HepG2 (cell line): ENCODE results near the gene AARS2. TPM values are rescaled to one million over a fixed set of nuclear protein-coding genes. Genes with fewer than 3 reads are reported as not detected.

ENCODE experiments used
- MED1 ChIP-seq: sonication (generic); formaldehyde crosslinking; IDR thresholded peaks from 2 replicates; pipeline ENCODE4 v1.4.0; 2020; ENCODE audit warnings: missing genetic modification reagents
- SAP130 ChIP-seq: IDR thresholded peaks from 2 replicates; pipeline ENCODE4 v1.6.1; 2016; ENCODE audit warnings: low read depth
- TCF7 ChIP-seq: sonication (generic); IDR thresholded peaks from 2 replicates; pipeline ENCODE4 v1.6.1; 2016; ENCODE audit warnings: antibody characterized with exemption, low read depth
- WIZ ChIP-seq: sonication (generic); formaldehyde crosslinking; IDR thresholded peaks from 2 replicates; pipeline ENCODE4 v1.5.1; 2020; ENCODE audit warnings: mild to moderate bottlenecking, missing genetic modification reagents
- ZKSCAN5 ChIP-seq: sonication (generic); formaldehyde crosslinking; IDR thresholded peaks from 2 replicates; pipeline ENCODE4 v1.5.1; 2020; ENCODE audit warnings: mild to moderate bottlenecking, missing genetic modification reagents
- ZNF644 ChIP-seq: IDR thresholded peaks from 2 replicates; pipeline ENCODE4 v1.6.1; 2016; ENCODE audit warnings: low read depth
- polyA plus RNA-seq, 8 experiments: library from polyadenylated mRNA; depleted of rRNA in 3 of 8; stranded (reverse) in 7 of 8; unstranded in 1 of 8; fragments of >200 nt; fragmentation: Illumina TruSeq in 4 of 8; extraction: Trizol in 4 of 8; gene quantifications; 2 replicates each; pipeline versions ENCODE4 v1.2.1 to v1.2.3, GENCODE V29; 2011 to 2016; ENCODE audit warnings: low read depth in 4 of 8, missing spikeins in 1 of 8, mixed read lengths in 1 of 8; ENCODE audit not compliant: insufficient read depth in 1 of 8
- total RNA-seq, 5 experiments: library from RNA; depleted of rRNA; stranded (reverse); fragments of >200 nt; fragmentation: Illumina TruSeq; extraction: Trizol; gene quantifications; 2 replicates each; pipeline ENCODE4 v1.2.3, GENCODE V29; 2016; ENCODE audit warnings: low read depth in 1 of 5
- TF ChIP-seq, protein P1 (sequence below): IDR thresholded peaks from 2 replicates; pipeline ENCODE4 v1.4.0; 2020; ENCODE audit warnings: mild to moderate bottlenecking, missing genetic modification reagents
- TF ChIP-seq, protein P2 (sequence below), 2 experiments: IDR thresholded peaks; 2 replicates each; pipeline ENCODE4 v1.6.1; 2011 to 2012; ENCODE audit warnings: low read length in 2 of 2, borderline replicate concordance in 1 of 2, low read depth in 1 of 2, mild to moderate bottlenecking in 1 of 2, moderate library complexity in 1 of 2

The AARS2 gene
- total and polyA plus RNA-seq, 2 of the 13 experiments (the other 11 are each of a cell fraction or from before 2014, with no cell fraction given), result 7.5 to 24.1 TPM

DNA sequence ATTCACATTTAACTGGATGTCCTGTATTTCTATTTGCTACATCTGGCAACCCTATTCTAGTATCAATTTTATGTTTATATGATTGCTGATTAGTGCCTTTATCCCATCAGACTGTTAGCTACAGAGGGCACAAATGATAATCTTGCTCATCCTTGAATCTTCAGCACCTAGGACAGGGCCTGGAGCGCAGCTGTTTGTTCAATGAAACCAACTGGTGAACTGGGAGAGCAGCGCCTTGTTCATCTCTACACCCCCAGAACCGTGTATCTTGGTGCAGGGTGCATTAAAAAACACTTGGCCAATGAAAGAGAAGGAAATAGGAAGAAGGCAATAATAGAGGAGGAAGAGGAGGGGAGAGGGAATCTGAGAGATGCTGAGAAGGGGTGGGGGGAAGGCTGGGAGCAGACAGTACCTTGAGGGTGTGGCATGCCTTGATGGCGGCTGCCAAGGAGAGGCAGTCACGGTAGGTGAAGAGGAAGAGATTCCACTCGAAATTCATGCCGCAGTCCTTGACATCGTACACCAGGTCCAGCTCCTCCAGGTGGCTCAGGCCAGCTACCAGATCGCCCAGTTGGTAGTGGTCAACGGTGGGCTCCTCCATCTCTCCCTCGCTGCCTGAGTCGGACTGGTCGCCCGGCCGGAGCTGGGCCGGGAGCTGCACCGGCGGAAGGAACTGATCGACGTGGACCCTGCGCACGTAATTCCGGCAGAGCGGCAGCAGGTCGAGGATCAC, 27.4 kb downstream of the AARS2 start (continued):
- TF ChIP-seq, protein P1, sequence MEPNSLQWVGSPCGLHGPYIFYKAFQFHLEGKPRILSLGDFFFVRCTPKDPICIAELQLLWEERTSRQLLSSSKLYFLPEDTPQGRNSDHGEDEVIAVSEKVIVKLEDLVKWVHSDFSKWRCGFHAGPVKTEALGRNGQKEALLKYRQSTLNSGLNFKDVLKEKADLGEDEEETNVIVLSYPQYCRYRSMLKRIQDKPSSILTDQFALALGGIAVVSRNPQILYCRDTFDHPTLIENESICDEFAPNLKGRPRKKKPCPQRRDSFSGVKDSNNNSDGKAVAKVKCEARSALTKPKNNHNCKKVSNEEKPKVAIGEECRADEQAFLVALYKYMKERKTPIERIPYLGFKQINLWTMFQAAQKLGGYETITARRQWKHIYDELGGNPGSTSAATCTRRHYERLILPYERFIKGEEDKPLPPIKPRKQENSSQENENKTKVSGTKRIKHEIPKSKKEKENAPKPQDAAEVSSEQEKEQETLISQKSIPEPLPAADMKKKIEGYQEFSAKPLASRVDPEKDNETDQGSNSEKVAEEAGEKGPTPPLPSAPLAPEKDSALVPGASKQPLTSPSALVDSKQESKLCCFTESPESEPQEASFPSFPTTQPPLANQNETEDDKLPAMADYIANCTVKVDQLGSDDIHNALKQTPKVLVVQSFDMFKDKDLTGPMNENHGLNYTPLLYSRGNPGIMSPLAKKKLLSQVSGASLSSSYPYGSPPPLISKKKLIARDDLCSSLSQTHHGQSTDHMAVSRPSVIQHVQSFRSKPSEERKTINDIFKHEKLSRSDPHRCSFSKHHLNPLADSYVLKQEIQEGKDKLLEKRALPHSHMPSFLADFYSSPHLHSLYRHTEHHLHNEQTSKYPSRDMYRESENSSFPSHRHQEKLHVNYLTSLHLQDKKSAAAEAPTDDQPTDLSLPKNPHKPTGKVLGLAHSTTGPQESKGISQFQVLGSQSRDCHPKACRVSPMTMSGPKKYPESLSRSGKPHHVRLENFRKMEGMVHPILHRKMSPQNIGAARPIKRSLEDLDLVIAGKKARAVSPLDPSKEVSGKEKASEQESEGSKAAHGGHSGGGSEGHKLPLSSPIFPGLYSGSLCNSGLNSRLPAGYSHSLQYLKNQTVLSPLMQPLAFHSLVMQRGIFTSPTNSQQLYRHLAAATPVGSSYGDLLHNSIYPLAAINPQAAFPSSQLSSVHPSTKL (CRISPR knock-in tag), result no peak
- TF ChIP-seq ZKSCAN5 (CRISPR knock-in tag), result no peak
- TF ChIP-seq TCF7, result no peak
- TF ChIP-seq SAP130 (CRISPR knock-in tag), result 0 out of 2 replicates have a peak, but pooled peaks have one; percentile 28
- no peak for TF ChIP-seq MED1 (CRISPR knock-in tag)
- TF ChIP-seq, protein P2, sequence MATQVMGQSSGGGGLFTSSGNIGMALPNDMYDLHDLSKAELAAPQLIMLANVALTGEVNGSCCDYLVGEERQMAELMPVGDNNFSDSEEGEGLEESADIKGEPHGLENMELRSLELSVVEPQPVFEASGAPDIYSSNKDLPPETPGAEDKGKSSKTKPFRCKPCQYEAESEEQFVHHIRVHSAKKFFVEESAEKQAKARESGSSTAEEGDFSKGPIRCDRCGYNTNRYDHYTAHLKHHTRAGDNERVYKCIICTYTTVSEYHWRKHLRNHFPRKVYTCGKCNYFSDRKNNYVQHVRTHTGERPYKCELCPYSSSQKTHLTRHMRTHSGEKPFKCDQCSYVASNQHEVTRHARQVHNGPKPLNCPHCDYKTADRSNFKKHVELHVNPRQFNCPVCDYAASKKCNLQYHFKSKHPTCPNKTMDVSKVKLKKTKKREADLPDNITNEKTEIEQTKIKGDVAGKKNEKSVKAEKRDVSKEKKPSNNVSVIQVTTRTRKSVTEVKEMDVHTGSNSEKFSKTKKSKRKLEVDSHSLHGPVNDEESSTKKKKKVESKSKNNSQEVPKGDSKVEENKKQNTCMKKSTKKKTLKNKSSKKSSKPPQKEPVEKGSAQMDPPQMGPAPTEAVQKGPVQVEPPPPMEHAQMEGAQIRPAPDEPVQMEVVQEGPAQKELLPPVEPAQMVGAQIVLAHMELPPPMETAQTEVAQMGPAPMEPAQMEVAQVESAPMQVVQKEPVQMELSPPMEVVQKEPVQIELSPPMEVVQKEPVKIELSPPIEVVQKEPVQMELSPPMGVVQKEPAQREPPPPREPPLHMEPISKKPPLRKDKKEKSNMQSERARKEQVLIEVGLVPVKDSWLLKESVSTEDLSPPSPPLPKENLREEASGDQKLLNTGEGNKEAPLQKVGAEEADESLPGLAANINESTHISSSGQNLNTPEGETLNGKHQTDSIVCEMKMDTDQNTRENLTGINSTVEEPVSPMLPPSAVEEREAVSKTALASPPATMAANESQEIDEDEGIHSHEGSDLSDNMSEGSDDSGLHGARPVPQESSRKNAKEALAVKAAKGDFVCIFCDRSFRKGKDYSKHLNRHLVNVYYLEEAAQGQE (IDR thresholded peaks at IDR 0.05; ENCODE audit: borderline replicate concordance in 1 of 2, low read depth in 1 of 2, low read length in 2 of 2), result peak; percentile 69 to 96
- TF ChIP-seq ZNF644 (CRISPR knock-in tag), result peak; percentile 53; the same call in 1 of the 2 replicates
- TF ChIP-seq WIZ (CRISPR knock-in tag), result 0 out of 2 replicates have a peak, but pooled peaks have one; percentile 45
- TF ChIP-seq, all 625 proteins: peak for 11
